OCI-LY3 (cell line): ENCODE measurements around the gene SLC36A3.

Experiments
- EZH2phosphoT487 ChIP-seq: fragments of 200-600 bp; shearing (Covaris generic); IDR thresholded peaks from 2 replicates; pipeline ENCODE4 v1.6.1; 2018; ENCODE audit warnings: antibody characterized with exemption, mixed run types, low read depth
- TF ChIP-seq, protein P1 (sequence below): fragments of 200-600, 300-600 bp; sonication (generic); IDR thresholded peaks from 2 replicates; pipeline ENCODE4 v1.5.1; 2014; ENCODE audit warnings: antibody characterized with exemption, low read length, low read depth

DNA sequence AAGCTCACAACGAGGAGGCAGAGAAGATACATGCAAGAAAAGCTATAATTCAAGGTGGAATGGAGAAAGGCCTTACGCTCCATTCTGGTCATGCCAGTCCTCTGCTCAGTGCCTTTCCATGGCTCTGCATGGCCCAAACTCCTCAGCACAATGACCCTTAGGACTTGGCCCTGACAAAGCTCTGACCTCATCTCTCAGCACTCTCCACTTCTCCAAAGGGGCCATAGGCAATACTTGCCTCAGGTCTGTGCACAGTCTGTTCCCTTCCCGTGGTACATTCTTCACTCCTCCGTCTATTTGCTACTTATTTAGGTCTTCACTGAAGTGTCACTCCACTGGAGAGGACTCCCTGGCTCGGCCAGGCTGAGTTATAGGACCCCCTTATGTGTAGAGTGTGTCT is 24.7 kb downstream of the SLC36A3 start:
- TF ChIP-seq, protein P1, sequence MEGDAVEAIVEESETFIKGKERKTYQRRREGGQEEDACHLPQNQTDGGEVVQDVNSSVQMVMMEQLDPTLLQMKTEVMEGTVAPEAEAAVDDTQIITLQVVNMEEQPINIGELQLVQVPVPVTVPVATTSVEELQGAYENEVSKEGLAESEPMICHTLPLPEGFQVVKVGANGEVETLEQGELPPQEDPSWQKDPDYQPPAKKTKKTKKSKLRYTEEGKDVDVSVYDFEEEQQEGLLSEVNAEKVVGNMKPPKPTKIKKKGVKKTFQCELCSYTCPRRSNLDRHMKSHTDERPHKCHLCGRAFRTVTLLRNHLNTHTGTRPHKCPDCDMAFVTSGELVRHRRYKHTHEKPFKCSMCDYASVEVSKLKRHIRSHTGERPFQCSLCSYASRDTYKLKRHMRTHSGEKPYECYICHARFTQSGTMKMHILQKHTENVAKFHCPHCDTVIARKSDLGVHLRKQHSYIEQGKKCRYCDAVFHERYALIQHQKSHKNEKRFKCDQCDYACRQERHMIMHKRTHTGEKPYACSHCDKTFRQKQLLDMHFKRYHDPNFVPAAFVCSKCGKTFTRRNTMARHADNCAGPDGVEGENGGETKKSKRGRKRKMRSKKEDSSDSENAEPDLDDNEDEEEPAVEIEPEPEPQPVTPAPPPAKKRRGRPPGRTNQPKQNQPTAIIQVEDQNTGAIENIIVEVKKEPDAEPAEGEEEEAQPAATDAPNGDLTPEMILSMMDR = no peak
- no peak for TF ChIP-seq EZH2phosphoT487
